Measurements from ENCODE around the gene LDHD.

The LDHD gene

DNA sequence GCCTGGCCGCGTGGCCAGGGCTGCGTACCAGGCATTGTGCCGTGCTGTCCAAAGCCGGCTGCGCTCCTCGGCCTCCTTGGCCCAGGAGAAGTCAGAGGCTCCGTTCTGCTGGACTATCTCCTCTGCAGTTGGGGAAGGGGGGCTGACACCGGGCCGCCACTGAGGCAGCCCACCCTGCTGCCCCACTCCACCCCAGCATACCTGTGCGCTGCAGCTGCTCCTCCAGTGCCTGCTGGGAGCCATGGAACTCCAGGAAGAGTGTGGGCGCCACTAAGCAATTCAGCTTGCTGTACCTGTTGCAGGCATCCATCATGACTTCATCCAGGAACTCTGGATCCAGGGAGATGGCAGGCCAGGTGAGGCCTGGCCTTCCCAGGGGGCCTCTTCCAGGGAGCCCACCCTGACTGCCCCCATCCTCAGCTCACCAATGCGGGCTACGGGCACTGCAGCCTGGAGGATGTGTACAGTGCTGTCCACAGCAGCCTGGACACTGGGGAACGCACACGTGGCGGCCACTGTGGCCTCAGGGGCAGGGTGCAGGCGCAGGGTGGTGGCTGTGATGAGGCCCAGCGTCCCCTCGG, 2.9 kb downstream of the LDHD start:
- Histone ChIP-seq H3K9me3 (ENCODE audit: insufficient read depth, low read length) (no peaks in the 10 kb centered on the region), H3K79me2 (ENCODE audit: low read length) (no peaks in the 10 kb centered on the region), H3K27ac (ENCODE audit: low read length) (no peak overlapping the region), H3K9ac (ENCODE audit: low read length) (no peak overlapping the region), H3K4me1 (ENCODE audit: low read length) (peaks cover 20% of the 10 kb centered on the region), H4K20me1 (ENCODE audit: insufficient read depth, low read length) (no peaks in the 10 kb centered on the region), H3K4me3 (ENCODE audit: low read length) (no peak overlapping the region), H3K4me2 (ENCODE audit: low read length) (no peak overlapping the region), H2AFZ (ENCODE audit: low read depth, low read length) (no peak overlapping the region), H3K36me3 (replicated peaks; ENCODE audit: low read depth, low read length) (no peaks in the 10 kb centered on the region), H3K27me3 (ENCODE audit: low read depth, low read length) (peaks cover 12% of the 10 kb centered on the region; the same call in 1 of the 2 replicates)
- TF ChIP-seq, protein P1, sequence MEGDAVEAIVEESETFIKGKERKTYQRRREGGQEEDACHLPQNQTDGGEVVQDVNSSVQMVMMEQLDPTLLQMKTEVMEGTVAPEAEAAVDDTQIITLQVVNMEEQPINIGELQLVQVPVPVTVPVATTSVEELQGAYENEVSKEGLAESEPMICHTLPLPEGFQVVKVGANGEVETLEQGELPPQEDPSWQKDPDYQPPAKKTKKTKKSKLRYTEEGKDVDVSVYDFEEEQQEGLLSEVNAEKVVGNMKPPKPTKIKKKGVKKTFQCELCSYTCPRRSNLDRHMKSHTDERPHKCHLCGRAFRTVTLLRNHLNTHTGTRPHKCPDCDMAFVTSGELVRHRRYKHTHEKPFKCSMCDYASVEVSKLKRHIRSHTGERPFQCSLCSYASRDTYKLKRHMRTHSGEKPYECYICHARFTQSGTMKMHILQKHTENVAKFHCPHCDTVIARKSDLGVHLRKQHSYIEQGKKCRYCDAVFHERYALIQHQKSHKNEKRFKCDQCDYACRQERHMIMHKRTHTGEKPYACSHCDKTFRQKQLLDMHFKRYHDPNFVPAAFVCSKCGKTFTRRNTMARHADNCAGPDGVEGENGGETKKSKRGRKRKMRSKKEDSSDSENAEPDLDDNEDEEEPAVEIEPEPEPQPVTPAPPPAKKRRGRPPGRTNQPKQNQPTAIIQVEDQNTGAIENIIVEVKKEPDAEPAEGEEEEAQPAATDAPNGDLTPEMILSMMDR (IDR thresholded peaks at IDR 0.05; ENCODE audit: low read depth, low read length), result no peak
- no peak for TF ChIP-seq EZH2phosphoT487 (IDR thresholded peaks at IDR 0.05; ENCODE audit: low read depth)

DNA sequence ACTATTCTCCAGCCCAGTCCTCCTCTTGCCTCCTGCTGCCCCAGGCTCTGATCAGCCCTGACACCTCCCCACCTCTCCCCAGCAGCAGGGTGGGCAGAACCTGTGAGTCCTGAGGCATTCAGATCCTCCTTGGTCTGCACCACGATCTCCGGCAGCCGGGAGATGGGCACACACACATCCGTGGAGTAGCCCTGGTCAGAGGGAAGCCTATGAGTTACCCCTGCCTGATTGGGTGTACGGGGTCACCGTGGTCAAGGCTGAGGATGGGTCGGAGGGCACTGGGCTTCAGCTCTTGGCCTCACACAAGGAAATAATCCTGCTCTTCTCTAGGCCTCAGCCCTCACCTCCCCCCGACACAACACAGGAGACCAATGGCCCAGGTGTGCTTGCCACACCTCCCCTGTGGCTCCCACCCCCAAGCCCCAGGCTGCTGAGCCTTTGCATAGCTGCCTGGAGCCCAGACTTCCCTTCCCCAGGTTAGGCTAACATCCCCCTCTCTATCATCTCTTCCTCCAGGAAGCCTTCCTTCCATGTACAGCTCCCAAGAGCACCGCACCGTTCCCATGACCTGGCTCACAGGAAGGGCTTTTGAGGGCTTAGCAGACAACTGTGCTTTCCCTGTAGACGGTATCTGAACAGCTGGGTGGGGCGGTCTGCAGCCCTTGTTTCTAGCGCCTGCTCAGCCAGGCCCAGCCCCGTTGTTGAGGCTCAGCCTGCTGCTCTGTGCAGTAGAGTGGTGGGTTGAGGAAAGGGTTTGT, 3.7 kb downstream of the LDHD start:
- H3K9ac ChIP-seq (ENCODE audit: low read length), result no peak overlapping the region
- no peaks in the 10 kb centered on the region for H3K36me3 ChIP-seq (replicated peaks; ENCODE audit: low read depth, low read length)
- no peak overlapping the region for H2AFZ ChIP-seq (ENCODE audit: low read depth, low read length)
- H3K4me3 ChIP-seq (ENCODE audit: low read length), result no peak overlapping the region
- no peaks in the 10 kb centered on the region for H3K79me2 ChIP-seq (ENCODE audit: low read length)
- no peak overlapping the region for H3K4me2 ChIP-seq (ENCODE audit: low read length)
- no peaks in the 10 kb centered on the region for H3K9me3 ChIP-seq (ENCODE audit: insufficient read depth, low read length)
- no peaks in the 10 kb centered on the region for H4K20me1 ChIP-seq (ENCODE audit: insufficient read depth, low read length)
- no peak for TF ChIP-seq EZH2phosphoT487 (IDR thresholded peaks at IDR 0.05; ENCODE audit: low read depth)
- TF ChIP-seq, protein P1 (IDR thresholded peaks at IDR 0.05; ENCODE audit: low read depth, low read length), result no peak
- peaks cover 12% of the 10 kb centered on the region; the same call in 1 of the 2 replicates for H3K27me3 ChIP-seq (ENCODE audit: low read depth, low read length)
- no peak overlapping the region for H3K27ac ChIP-seq (ENCODE audit: low read length)
- peaks cover 20% of the 10 kb centered on the region for H3K4me1 ChIP-seq (ENCODE audit: low read length)

DNA sequence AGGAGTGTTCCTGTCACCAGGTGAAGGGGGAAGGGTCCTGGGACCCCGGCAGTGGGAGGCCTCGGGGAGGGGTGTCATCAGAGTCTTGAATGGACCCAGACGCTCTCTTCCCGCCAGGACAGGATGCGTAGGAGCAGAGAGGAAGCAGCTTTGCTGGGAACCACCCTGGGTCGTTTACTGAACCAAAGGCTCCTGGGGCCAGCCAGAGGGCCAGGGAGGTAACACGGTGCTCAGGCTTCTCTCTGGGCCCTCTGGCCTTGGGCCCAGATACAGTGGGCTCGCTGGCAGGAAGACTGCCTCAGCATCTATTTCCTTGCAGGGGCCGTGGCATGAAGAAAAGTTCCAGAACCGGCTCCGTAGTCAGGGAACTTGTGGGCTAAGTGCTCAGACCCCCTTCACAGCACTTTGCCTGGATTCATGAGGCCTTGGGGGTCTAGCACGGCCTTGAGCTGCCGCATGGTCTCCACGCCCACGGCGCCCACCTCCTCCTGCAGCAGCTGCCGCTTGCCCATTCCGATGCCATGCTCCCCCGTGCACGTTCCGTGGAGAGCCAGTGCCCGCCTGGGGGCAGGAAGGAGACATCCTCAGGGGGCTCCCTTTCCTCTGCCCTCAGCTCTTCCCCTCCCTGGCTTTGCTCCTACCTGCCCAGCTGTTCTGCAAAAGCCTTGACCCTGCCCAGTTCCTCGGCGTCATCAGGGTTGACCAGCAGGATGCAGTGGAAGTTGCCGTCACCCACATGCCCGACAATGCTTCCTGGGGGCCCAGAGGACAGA, 4.4 kb downstream of the LDHD start:
- H3K4me2 ChIP-seq (ENCODE audit: low read length), result peak overlapping the region; percentile 92
- H2AFZ ChIP-seq (ENCODE audit: low read depth, low read length), result 0 out of 2 replicates have a peak overlapping the region, but pooled peaks have one; percentile 83
- H3K4me1 ChIP-seq (ENCODE audit: low read length), result peaks cover 20% of the 10 kb centered on the region
- no peaks in the 10 kb centered on the region for H3K9me3 ChIP-seq (ENCODE audit: insufficient read depth, low read length)
- no peaks in the 10 kb centered on the region for H3K36me3 ChIP-seq (replicated peaks; ENCODE audit: low read depth, low read length)
- no peak overlapping the region for H3K27ac ChIP-seq (ENCODE audit: low read length)
- H4K20me1 ChIP-seq (ENCODE audit: insufficient read depth, low read length), result no peaks in the 10 kb centered on the region
- TF ChIP-seq, protein P1 (IDR thresholded peaks at IDR 0.05; ENCODE audit: low read depth, low read length), result no peak
- no peak for TF ChIP-seq EZH2phosphoT487 (IDR thresholded peaks at IDR 0.05; ENCODE audit: low read depth)
- no peak overlapping the region for H3K9ac ChIP-seq (ENCODE audit: low read length)
- no peaks in the 10 kb centered on the region for H3K79me2 ChIP-seq (ENCODE audit: low read length)
- peaks cover 12% of the 10 kb centered on the region; the same call in 1 of the 2 replicates for H3K27me3 ChIP-seq (ENCODE audit: low read depth, low read length)
- no peak overlapping the region for H3K4me3 ChIP-seq (ENCODE audit: low read length)

DNA sequence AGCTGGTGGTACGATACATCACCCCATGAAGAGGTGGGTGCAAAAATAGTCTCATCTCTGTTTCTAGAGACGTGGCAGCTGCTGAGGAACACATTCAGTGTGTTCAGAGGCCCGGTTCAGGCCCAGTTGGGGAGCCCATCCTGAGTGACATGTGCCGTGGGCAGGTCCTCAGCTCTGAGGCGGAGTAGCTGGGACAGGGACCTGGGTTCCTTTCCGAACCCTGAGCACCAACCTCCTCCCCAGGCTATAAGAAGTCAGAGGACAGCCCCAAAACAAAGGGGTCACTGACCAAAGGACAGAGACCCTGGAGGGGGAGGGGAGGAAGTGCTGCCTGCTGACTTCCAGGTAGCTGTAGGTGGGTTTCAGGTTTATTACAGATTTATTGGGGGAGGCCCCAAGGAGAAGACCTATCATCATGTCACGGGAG, 5.1 kb downstream of the LDHD start:
- Histone ChIP-seq H3K27me3 (ENCODE audit: low read depth, low read length) (peaks cover 12% of the 10 kb centered on the region; the same call in 1 of the 2 replicates), H3K9ac (ENCODE audit: low read length) (peak overlapping the region; percentile 26; the same call in 1 of the 2 replicates), H3K9me3 (ENCODE audit: insufficient read depth, low read length) (no peaks in the 10 kb centered on the region), H3K36me3 (replicated peaks; ENCODE audit: low read depth, low read length) (no peaks in the 10 kb centered on the region), H3K4me3 (ENCODE audit: low read length) (peak overlapping the region; percentile 63), H2AFZ (ENCODE audit: low read depth, low read length) (peak overlapping the region; percentile 83; the same call in 1 of the 2 replicates), H3K4me2 (ENCODE audit: low read length) (peak overlapping the region; percentile 92), H4K20me1 (ENCODE audit: insufficient read depth, low read length) (no peaks in the 10 kb centered on the region), H3K79me2 (ENCODE audit: low read length) (no peaks in the 10 kb centered on the region), H3K27ac (ENCODE audit: low read length) (no peak overlapping the region), H3K4me1 (ENCODE audit: low read length) (peaks cover 20% of the 10 kb centered on the region)
- TF ChIP-seq EZH2phosphoT487 (IDR thresholded peaks at IDR 0.05; ENCODE audit: low read depth), result no peak
- TF ChIP-seq, protein P1 (IDR thresholded peaks at IDR 0.05; ENCODE audit: low read depth, low read length), result no peak
